D341Med (cell line): ENCODE measurements around the gene WNT7A.

ENCODE experiments used
- DNase-seq: peaks from one replicate; pipeline ENCODE4 v3.0.0; 2012; ENCODE audit warnings: low spot score

Gene WNT7A

DNA sequence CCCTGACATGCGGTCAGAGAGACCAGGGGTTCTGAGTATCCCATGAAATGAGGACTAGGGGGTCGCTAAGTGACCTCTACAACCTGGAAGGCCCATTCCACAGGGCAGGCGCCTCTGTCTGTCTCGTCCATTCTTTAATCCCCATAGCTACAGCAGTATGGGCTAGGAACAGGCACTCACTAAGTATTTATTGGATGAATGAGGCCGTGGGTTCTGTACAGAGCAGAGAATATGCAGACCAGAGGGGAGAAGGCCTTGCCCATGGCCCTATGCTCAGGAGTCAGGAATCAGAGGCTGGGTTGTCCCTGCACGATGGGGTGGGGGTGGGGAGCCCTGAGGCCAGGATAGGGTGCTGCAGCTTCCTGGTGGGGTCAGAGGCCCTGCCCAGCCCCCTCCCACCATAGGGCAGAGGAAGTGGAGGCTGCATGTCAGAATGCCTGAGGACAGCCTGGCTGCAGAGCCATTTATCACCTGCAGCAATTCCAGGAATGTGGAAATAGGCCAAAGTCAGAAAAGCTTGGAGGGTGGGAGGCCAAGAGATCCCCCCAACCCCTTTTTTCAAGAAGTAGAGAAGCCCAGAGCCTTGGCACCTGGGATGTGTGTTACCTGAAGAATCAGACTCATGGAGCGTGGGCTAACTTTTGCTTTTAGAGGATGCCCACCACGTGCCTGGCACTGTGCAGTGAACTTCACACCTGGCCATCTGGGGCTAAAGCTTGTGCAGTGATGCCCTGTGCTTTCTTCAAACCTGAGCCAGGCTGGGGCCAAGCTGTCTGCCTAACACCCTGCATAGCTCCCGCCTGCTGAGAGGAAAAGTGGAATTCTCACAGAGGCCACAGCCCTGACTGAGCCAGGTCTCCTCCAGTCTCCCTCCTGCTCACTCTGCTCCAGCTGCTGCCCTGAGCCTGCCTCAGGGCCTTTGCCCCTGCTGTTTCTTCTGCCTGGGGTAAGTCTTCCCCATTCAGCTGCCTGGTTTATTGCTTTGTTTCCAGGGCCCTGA, 109.4 kb downstream of the WNT7A start:
- DNase-seq, result no peak

DNA sequence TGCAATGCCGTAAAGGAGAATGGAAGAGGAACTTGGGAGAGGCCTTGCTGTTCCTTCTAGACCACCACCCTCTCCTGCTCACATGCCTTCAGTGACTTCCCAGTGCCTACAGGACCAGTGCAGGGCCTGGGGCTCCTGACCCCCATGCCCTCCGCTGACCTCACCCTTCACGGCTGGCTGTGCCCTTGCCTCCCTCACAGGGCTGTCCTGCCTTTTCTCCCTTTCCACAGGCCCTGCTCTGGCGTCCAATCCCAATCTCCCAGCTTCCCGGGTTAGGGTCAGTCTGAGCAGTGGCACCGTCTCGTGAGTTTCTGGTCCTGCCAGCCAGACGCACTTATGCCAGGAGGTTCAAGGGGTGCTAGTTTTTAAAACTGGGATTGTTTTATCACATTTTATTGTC, 110.4 kb downstream of the WNT7A start:
- no peak for DNase-seq

- DNase-seq, result no peak
These were observed 111.4 kb downstream of the WNT7A start for GRCh38 chr3:13768453-13768852.

GRCh38 chr3:13767896-13768295, 112.0 kb downstream of the WNT7A start:
- DNase-seq, result no peak

DNA sequence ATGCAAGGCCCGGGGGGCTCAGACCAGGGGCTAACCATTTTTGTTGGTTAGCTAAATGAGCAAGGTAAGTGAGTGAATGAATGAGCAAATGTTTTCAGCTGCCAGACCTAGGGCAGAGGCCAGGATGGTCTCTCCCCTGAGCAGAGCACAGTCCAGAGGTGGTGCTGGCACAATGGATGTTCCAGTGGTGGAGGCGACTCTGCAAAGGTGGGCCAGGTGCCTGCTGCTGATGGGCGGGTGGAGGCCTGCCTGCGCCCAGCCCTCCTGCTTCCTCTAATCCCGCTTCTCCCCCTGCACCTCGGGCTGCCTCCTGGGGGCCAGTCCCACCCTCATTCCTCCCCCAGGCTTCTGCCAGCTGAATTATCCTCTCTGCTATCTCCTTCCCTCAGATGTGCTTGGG, 112.8 kb downstream of the WNT7A start:
- DNase-seq, result no peak
